Measurements from ENCODE around the gene TAF3.

Gene TAF3

GRCh38 chr10:8036506-8037198 is 218.3 kb downstream of the TAF3 start:
- DNase-seq: no peak

- DNase-seq: no peak
Observed at GRCh38 chr10:8037199-8037801, 219.0 kb downstream of the TAF3 start.

- no peak for DNase-seq
Observed at GRCh38 chr10:8037941-8038894, 219.9 kb downstream of the TAF3 start.

- no peak for DNase-seq
Observed at GRCh38 chr10:8039321-8039881, 221.1 kb downstream of the TAF3 start.

GRCh38 chr10:8040651-8041050 is 222.3 kb downstream of the TAF3 start:
- no peak for DNase-seq

GRCh38 chr10:8041284-8041991 is 223.1 kb downstream of the TAF3 start:
- no peak for DNase-seq

- no peak for DNase-seq
Observed at GRCh38 chr10:8041992-8042720, 223.9 kb downstream of the TAF3 start.

- no peak for DNase-seq
Observed at GRCh38 chr10:8042721-8043568, 224.6 kb downstream of the TAF3 start.

GRCh38 chr10:8043569-8044306 is 225.4 kb downstream of the TAF3 start:
- no peak for DNase-seq

- no peak for DNase-seq
Observed at GRCh38 chr10:8044331-8044907, 226.1 kb downstream of the TAF3 start.

- DNase-seq: no peak
Observed at GRCh38 chr10:8044908-8045725, 226.8 kb downstream of the TAF3 start.

GRCh38 chr10:8045726-8046494 is 227.6 kb downstream of the TAF3 start:
- DNase-seq: no peak

GRCh38 chr10:8047452-8048280 is 229.4 kb downstream of the TAF3 start:
- DNase-seq: no peak

GRCh38 chr10:8048281-8049008 is 230.1 kb downstream of the TAF3 start:
- no peak for DNase-seq

GRCh38 chr10:8049045-8049864 is 230.9 kb downstream of the TAF3 start:
- no peak for DNase-seq
